D721Med (cell line): ENCODE data around the gene GNPTG.
A peak's percentile ranks its signal among the peaks of the same experiment; 100 is the strongest.

ENCODE experiments used
- DNase-seq: peaks from one replicate; pipeline ENCODE4 v3.0.0; 2011; ENCODE audit warnings: low spot score; ENCODE audit not compliant: insufficient read length
- FAIRE-seq: peaks from 2 replicates; lab custom pipeline; 2011; peaks lifted over from hg19 to GRCh38; lab: Jason Lieb, UNC
- TF ChIP-seq, protein P1 (sequence below): IDR thresholded peaks from 2 replicates; pipeline ENCODE4 v1.5.1; 2012; ENCODE audit warnings: mild to moderate bottlenecking, control low read depth; ENCODE audit not compliant: insufficient read depth; ENCODE audit errors: missing control alignments

Gene GNPTG

DNA sequence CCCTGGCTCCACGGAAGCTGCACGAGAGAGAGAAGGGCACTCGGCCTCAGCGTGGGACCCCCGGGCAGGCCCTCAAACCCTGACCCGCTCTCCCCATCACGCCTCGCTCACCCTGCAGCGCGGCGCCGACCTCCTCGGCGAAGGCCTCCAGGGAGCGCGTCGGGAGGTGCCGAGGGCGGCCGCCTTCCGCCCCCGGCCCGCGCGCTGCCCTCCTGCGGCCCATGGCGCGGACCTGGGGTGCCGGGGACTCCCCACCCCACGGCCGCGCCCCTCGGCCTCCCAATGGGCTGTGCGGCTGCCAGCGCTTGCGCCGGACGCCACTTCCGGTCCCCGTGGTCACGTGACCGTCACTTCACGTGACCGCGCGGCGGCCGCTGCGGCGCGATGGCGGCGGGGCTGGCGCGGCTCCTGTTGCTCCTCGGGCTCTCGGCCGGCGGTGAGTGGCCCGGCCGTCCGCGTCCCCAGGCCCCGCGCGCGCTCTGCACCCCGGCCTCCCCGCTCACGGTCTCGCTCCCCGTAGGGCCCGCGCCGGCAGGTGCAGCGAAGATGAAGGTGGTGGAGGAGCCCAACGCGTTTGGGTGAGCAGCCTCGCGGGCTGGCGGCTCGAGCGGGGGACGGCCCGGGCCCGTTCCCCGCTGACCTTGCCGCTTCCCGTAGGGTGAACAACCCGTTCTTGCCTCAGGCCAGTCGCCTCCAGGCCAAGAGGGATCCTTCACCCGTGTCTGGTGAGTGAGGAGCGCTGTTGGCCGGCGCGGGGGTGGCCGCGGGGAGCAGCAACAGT, at the start of gene GNPTG, which contains the start of gene TSR3:
GNPTG (plus strand) TSS at position 350 of the 781 bp plus-strand sequence; CDS start at position 385, 35 bp downstream.
TSR3 (minus strand) TSS at position 297 of the 781 bp plus-strand sequence; CDS start at position 223, 74 bp downstream.
- FAIRE-seq (no peak), DNase-seq (peak; percentile 87)
- TF ChIP-seq, protein P1, sequence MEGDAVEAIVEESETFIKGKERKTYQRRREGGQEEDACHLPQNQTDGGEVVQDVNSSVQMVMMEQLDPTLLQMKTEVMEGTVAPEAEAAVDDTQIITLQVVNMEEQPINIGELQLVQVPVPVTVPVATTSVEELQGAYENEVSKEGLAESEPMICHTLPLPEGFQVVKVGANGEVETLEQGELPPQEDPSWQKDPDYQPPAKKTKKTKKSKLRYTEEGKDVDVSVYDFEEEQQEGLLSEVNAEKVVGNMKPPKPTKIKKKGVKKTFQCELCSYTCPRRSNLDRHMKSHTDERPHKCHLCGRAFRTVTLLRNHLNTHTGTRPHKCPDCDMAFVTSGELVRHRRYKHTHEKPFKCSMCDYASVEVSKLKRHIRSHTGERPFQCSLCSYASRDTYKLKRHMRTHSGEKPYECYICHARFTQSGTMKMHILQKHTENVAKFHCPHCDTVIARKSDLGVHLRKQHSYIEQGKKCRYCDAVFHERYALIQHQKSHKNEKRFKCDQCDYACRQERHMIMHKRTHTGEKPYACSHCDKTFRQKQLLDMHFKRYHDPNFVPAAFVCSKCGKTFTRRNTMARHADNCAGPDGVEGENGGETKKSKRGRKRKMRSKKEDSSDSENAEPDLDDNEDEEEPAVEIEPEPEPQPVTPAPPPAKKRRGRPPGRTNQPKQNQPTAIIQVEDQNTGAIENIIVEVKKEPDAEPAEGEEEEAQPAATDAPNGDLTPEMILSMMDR: no peak

DNA sequence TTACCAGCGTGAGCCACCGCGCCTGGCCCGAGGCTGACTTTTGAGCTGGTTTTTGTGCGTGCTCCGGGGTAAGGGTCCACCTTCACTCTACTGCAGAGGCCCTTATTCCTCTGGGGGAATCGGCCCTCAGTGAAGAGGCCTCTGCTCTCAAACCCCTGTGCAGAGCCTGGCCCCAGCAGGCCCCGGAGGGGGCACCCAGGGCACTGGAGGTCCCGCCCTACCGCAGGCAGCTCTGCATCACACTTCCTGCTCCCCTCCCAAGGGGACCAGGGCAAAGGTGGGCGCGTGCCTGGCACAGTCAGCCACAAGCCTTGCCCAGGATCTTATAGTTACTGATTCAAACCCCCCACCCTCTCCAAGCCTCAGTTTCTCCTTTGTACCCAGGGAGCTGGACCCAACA, 45.9 kb upstream of the GNPTG start:
- TF ChIP-seq, protein P1: no peak
- DNase-seq (no peak), FAIRE-seq (no peak)

DNA sequence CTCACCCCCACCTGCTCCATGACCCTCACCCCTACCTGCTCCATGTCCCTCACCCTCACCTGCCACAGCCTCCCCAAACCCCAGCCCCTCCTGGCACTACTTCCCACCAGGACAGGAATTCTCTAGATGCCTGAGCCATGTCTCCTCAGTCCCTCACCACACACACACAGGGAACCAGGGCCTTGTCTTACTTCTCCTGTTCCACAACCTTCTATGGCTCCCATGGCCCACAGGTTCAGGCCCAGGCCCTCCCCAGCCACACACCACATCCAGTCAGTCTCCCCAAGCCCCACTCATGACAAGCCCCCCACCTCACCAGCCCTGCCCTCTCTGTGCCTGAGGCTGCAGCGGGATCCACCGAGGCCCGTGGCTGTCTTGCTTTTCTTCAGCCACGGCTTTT, 45.4 kb upstream of the GNPTG start:
- FAIRE-seq: no peak
- no peak for DNase-seq
- TF ChIP-seq, protein P1: no peak

DNA sequence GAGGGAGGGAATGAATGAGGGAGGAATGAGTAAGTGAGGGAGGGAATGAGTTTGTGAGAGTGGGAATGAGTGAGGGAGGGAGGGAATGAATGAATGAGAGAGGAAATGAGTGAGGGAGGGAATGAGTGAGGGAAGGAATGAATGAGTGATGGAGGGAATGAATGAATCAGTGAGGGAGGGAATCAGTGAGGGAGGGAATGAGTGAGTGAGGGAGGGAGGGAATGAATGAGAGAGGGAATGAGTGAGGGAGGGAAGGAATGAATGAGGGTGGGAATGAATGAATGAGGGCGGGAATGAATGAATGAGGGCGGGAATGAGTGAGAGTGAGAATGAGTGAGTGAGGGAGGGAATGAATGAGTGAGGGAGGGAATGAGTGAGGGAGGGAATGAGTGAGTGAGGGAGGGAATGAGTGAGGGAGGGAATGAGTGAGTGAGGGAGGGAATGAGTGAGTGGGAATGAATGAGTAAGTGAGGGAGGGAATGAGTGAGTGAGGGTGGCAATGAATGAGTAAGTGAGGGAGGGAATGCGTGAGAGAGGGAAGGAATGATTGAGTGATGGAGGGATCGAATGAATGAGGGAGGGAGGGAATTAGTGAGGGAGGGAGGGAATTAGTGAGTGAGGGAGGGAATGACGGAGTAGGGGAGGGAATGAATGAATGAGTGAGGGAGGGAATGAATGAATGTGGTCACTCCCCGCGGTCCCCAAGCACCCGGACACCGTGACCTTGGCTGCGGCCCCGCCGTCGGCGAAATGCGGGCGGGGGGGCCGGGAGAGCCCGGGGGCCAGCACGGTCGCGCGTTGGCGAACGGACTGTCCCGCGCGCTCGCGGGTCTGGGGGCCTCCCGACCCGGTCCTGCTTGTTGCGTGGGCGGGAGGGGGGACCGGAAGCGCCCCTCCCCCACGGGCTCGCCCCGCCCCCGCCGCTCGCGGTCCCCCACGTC, 43.4 kb upstream of the GNPTG start:
- TF ChIP-seq, protein P1: no peak
- FAIRE-seq: no peak

DNA sequence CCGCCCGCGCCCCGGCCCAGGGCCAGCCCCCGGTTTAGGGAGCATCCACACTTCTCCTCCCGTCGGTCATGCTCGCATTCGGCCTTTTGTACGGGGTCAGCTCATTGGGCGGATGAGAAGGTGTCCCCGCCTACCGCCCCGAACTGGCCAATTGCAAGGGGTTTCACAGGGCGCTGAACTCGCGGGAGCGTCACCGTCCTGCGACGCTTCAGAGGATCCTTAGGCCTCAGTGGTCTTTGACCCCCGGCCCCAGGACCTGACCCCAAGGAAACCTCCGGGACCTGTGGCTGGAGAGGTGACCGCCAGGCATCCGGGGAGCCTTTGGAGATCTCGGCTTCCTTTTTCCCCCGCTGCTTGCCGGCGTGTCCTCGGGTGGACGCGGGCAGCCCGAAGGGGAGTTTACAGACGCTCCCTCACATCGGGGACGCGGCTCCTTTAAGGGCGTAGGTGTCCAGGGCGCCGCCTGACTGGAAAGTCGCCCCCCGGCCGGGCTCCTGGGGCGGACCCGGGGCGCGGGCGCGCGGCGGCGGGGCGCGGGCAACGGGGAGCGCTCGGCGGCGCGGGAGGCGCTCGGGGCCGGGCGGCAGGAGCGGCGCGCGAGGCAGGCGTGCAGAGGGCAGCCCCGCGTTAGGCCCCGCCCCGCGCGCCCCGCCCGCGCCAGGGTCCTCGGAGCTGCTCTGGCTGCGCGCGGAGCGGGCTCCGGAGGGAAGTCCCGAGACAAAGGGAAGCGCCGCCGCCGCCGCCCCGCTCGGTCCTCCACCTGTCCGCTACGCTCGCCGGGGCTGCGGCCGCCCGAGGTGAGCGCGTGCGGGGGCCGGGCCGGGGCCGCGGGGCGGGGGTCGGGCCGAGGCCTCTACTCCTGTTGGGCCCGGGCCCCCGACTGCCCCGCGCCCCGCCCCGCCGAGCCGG, 42.5 kb upstream of the GNPTG start, which contains the start of gene UBE2I:
UBE2I (plus strand) TSS at position 660 of the 909 bp plus-strand sequence. CDS start 4,395 bp downstream, outside the sequence.
- DNase-seq (peak; percentile 87), FAIRE-seq (no peak)
- TF ChIP-seq, protein P1: no peak

More for the DNA sequence above, 43.4 kb upstream of the GNPTG start:
- no peak for DNase-seq
